Non-pigmented ciliary epithelial cell (primary cell): ENCODE measurements around the gene FBXL5.
"Not testable (repeated sequence)": the region's sequence is repeated elsewhere in the genome, so short reads cannot be mapped to it uniquely, and the experiment has no call there.

ENCODE experiments used
- DNase-seq: peaks from one replicate; pipeline ENCODE4 v3.0.0-alpha.2; 2010; ENCODE audit warnings: low read depth

FBXL5 gene

DNA sequence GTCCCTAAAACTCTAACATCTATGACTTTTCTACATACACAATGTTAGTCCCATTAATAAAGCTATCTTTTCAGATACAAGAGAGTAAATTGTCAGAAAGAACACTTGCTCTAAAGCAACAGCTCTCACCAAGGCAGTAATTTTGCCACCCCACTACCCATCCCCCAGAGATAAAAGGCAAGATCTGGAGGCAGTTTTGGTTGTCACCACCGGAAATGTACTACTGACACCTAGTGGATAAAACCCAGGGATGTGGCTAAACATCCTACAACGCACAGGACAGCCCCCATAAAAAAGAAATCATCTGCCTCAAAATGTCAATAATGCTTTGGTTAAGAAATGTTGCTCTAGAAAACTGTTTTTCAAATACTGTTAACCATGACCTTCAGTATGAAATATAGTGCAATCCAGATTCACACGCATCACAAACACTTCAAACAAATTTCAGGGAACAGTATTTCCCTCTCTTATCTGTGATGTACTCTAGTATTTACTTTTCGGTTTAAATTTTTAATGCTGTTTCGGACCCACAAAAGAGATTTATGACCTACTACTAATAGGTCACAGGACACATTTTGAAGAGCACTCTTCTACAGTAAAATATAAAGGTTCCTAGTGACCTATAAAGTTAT lies 5.1 kb downstream of the FBXL5 start:
- no peak for DNase-seq

DNA sequence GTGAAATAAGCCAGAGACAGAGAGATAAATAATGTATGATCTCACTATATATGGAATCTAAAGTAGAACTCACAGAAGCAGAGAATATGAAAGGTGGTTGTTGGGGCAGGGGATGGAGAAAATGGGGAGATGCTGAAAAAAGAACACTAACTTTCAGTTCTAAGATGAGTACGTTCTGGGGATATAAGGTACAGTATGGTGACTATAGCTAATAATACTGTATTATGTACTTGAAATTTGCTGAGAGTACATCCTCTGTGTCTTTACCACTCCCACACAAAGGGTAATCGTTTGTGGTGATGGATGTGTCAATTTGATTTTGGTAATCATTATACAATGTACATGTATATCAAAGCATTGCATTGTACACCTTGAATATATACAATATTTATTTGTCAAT lies 6.6 kb downstream of the FBXL5 start:
- DNase-seq, result no peak

DNA sequence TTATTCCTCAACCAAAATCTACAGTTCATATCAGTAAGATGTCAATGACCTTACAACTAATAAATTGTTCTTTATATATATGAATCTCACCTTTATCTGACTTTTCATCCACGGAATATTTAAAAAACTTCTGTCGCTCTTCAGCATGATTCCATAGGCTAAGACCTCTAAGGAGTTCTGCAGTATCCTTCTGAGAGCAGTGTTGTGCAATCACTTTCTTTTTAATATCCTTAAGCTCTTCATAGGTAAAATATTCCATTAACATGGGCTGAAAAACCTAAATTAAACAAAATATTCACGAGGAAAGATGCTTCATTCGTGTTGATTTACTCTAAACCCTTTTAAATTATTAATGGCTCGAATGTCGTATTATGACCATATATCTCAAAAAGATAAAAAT lies 16.7 kb downstream of the FBXL5 start:
- DNase-seq, result no peak

DNA sequence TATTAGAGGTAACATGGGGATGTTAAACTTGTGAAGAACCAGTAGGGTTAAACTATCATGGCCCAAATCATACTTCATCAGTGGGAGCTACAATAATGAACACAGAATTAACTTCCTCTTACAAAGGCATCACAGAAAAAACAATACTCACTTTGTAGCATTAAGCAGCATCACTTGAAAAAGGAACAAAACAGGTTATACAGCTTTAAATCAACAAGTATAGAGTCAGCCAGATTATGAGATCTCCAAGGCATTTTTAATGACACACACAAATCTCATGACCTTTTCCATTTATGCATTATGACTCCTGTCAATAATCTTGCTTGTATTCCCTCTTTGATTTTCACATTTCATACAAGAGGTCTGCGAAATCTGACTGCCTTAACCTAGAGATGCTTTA lies 18.3 kb downstream of the FBXL5 start:
- DNase-seq, result no peak

DNA sequence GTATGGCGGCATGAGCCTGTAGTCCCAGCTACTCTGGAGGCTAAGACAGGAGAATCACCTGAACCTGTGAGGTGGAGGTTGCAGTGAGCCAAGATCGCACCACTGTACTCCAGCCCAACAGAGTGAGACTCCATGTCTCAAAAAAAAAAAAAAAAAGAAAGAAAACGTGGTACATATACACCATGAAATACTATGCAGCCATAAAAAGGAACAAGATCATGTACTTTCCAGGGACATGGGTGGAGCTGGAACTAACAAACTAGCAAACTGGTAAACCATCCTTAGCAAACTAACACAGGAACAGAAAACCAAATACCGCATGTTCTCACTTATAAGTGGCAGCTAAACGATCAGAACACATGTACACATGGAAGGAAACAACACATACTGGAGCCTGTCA lies 37.8 kb downstream of the FBXL5 start:
- DNase-seq, result not testable (repeated sequence)

DNA sequence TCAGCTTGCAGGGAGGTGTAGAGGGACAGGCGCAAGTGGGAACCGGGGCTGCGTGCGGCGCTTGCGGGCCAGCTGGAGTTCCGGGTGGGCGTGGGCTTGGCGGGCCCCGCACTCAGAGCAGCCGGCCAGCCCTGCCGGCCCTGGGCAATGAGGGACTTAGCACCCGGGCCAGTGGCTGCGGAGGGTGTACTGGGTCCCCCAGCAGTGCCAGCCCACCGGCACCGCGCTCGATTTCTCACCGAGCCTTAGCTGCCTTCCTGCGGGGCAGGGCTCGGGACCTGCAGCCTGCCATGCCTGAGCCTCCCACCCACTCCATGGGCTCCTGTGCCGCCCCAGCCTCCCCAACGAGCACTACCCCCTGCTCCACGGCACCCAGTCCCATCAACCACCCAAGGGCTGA lies 40.3 kb downstream of the FBXL5 start:
- DNase-seq, result not testable (repeated sequence)

DNA sequence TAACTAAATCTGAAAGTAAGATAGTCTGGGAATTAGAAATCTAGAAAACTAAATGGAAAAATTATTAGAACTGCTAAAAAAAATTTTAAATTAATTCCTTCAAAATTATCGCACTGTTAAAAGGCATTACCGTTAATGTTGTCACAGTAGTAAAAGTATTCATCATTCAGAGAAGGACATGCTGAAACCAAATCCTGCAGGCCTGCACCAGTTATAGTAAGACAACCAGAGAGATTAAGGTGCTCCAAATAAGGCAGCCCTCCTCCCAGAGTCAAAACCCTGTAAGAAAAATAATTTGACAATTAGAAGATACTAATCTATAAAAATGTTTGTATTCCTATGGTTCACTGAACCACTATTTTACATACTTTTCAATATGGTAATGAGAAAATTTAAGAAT lies 43.0 kb downstream of the FBXL5 start:
- no peak for DNase-seq

DNA sequence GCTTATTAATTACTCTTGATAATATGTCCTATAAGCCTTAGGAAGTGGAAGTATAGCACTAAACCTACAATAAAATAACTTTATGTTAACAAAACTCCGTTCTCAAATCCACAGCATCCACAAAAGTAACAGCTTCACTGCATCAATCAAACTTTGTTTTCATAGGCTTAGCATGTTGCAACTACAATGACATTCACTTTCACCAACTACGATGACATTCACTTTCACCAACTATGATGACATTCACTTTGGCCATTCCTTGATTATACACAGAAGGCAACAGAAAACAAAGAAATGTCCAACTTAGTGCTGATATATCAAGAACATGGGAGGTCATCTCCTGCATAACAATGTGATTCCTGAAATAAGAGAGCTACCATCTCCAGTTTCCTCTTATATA lies 44.3 kb downstream of the FBXL5 start:
- no peak for DNase-seq

DNA sequence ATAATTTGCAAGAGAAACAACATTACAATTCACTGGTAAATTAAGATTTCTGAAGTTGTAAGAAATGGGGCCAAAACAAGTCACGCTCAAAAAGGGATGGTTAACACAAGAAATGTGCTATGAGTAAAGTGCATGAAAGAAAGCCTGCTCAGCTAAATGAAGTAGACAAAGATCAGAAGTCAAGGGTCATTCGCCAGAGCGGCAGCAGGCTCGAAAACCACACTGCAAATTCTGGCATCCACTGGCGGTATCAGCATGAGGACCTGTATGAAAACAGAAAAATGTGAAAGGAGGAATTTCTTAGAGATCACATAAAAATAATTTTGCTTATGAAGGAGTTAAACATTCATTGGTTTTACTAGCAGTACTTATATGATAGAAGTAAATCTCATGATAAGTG lies 49.6 kb downstream of the FBXL5 start:
- no peak for DNase-seq

DNA sequence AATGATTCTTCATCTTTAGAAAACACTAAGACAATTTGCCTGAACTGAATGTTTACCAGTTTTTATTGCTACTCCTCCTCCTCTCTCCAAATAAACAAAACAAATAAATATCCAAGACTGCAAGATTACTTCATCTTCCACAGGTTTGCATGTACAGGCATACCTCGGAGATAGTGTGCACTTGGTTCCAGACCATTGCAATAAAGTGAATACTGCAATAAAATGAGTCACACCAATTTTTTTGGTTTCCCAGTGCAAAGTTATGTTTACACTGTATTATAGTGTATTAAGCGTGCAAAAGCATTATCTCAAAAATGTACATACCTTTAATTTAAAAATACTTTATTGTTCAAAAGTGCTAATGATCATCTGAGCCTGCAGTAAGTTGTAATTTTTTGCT lies 53.3 kb downstream of the FBXL5 start:
- no peak for DNase-seq

DNA sequence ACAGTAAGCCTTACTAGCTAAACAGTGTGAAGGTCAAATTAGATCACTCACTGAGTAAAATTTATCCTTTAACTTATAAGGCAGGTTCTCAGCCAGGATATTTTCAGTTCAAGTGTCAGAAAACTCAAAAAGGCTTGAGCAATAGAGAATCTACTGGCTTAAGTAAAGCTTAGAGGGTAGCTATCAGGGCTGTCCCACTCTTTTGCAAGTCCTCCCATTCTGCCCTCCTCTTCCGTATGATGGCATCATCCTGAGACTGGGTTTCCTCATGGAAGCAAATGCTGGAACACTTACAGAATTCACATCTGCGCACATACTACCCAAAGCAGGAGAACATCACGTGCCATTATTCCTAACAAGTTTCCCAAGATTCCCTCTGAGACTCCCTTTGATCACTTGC lies 55.0 kb downstream of the FBXL5 start:
- DNase-seq, result no peak

DNA sequence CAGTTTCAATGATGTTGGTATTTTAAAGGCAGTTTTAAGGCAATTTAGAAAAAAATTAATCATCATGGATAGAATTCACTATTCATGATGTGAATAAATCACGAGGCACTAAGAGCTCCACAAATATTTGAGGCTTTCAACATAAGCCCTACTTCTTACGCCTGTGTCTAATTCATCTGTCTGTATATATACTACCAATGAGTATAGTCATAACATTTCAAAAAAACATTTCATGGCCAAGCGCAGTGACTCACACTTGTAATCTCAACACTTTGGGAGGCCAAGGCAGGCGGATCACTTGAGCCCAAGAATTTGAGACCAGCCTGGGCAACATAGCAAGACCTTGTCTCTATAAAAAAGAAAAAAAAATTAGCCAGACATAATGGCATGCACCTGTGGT lies 56.5 kb downstream of the FBXL5 start:
- peak; percentile 50 for DNase-seq

DNA sequence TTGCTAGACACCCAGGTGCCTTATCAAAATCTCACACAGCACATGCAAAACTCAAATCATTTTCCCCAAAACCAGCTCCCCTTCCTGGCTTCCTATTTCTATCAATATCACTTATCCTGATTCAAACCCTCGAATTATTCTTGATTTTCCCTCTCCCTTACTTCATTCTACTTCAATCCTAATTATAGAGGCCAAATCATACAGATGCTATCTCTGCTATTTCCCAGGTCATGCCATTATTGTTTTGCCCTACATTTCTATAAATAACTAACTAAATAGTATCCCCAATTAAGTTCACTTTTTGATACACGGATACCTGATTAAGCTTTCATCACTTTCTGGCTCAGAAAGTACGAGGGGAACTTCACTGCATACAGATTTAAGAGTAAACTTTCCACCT lies 62.4 kb downstream of the FBXL5 start:
- no peak for DNase-seq

DNA sequence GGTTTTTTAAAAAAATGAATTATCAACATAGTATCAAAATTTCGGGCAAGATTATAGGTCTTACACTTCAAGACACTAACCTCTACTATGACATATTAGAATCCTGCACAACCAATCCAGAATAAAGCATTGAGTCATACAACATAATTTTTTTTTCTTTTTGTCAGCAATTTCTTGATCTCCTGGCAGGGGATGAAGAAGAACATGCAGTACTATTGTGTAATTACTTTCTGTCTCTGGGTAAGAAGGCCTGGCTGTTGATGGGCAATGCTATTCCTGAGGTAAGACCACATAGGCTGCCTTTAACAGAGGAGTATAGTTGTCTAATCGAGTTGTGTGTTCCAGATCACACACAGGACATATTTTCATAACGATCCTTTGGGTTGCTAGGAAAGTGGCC lies 67.5 kb downstream of the FBXL5 start:
- no peak for DNase-seq

DNA sequence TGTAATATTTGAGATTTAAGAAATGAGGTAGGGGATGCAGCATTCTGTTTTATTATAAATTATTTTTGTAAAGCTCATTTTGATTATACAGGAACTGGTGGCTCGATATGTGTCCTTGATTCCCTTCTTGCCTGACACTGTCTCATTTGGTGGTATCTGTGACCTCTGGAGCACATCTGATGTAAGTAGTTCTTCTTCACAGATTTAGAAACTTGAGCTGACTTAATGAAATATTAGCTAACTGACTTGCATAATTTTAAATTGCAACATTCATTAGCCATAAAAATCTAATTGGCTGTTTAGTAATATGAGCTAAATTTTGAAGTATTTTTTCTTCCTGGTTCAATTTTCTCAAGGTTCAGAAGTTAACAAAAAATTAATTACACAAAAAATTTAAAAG lies 69.1 kb downstream of the FBXL5 start:
- DNase-seq, result no peak

DNA sequence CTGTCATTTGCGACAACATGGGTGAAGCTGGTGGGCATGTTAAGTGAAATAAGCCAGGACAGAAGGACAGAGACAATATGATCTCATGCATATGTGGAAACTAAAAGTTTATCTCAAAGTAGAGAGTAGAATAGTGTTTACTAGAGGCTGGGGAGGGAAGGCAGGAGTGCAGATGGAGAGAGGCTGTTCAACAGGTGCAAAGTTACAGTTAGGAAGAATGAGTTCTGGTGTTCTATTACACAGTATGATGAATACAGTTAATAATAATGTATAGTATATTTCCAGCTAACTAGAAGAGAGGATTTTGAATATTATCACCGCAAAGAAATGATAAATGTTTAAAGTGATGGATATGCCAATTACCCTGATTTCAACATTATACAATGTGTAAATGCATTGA lies 69.8 kb downstream of the FBXL5 start:
- no peak for DNase-seq

DNA sequence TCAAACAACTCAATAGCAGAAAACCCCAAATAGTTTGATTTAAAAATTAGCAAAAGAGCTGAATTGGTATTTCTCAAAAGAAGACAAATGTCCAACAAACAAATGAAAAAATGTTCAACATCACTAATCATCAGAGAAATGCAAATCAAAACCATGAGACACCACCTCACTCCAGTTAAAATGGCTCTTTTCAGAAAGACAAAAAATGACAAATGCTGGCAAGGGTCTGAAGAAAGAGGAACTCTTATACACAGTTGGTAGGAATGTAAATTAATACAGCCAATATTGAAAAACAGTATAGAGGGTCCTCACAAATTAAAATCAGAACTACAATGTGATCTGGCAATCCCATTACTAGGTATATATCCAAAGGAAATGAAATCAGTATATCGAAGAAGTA lies 70.4 kb downstream of the FBXL5 start:
- DNase-seq, result no peak

DNA sequence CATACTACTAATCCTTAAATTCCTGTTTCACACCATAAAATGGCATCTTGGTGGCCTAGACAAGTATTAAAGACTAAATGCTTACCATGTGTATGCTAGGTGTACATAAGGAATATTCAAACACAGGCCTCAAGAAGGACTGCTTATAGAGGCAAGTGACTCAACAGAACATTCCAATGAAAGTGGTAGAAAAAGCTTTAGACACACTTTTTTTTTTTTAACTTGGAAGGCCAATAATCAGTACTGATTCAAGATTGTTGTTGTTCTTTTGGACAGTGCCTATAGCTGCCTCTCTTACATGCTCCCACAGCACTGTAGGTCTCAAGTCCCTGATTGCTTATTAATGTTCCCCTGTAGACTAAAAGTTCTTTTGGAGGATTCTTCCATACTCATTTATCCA lies 77.6 kb downstream of the FBXL5 start:
- peak; percentile 35 for DNase-seq

DNA sequence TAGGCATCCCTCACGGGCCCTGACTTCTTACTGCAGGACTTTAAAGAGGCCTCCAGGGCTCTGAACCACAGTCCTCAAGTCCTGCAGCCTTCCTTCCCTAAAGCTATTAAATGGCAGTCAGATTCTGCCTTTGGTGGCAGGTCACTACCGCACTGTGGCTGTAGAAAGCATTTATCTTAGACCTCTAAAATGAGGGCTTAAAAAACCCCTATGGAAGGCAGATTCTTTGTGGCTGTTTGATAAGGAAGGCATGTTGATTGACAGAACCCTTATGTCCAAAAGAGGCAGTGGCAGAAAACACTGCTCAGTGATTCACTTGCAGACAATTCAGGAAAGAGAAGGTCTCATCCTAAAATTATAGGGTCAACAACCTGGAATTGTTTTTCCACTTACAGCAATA lies 79.2 kb downstream of the FBXL5 start:
- no peak for DNase-seq

DNA sequence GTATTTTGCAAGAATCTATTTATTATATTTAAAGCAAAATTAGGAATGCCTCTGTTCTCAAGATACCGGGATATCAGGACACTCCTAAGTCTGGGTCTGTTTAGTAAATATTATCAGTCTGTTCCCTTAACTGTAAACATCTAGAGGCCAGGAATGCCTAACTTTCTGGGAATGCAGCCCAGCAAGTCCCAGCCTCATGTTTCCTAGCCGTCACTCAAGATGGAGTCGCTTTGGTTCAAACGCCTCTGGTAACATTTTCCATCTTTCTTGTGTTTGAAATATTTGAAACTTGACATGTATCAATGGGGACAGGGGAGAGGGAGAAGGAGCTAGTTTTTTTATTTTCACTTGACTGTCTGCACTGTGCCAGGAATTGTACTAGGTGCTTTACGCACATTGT lies 85.4 kb downstream of the FBXL5 start:
- DNase-seq, result no peak

DNA sequence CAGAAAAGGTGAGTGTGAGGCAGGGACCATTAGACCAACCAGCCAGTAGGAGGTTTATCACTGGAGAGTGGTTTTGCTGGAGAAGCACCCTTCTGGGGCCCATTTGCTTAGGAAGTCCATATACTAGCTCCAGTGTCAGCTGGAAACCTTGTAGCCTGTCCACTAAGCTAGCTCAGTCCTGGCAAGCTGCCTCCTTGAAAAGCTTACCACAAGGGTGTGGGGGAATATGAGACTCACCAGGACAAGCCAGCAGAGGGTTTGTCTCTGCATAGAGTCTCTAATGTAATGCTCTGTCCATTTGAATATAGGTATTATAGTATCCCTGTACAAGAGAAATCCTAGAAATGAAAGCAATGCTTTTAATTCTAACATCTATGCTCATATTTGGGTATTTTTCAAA lies 86.3 kb downstream of the FBXL5 start:
- DNase-seq, result no peak

DNA sequence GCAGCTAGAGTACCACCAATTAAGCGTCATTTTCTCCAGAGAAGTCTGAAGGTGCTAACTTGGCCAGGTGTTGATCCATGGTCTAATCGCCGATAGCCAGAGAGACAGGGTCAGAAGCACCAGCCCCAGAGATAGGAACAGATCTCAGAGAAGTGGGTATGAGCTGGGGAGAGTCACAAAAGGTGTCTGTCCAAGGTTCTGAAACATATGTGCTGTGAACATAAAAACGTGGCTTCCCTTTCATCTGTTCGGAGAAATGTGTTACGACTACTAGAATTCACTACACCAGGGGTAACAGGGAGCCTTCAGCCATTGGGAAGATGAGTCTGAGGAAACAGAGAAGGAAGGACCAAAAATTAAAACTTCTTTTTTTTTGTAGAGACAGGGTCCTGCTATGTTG lies 91.3 kb downstream of the FBXL5 start:
- DNase-seq, result no peak

DNA sequence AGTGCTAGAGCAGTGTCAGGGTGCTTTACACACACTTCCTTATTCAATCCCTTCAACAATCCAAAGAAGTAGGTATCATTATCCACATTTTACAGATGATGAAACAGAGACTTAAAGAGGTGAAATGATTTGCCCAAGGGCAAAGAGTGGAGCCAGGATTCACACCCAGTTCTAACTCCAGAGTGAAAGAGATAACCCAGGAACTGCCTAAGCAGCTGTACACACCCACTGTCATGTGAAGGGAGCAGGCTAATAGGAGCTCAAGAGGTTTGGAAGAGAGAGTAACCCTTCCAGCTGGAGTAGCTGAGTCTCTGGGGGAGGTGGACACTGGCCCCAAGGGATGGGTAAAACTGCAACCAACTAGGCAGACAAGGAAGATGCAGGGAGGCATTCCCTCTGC lies 92.5 kb downstream of the FBXL5 start:
- no peak for DNase-seq

DNA sequence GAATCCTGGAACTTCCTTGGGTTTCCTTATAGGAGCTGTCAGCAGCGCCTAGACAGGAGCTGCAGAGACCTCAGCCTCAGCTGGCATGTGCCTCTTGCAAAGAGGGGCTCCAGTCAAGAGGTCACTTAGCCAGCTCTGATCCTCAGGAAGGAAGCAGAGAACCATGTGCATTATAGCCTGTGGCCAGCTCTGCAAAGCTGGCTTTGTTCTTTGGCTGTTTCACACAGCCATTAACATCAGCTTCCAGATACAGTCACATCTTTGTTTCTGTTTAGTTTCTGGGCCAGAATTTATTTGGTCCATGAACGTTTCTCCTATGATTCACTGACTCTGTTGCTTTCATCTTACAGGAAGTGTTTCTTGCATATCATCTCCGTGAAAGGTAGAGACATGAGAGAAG lies 93.0 kb downstream of the FBXL5 start:
- no peak for DNase-seq

DNA sequence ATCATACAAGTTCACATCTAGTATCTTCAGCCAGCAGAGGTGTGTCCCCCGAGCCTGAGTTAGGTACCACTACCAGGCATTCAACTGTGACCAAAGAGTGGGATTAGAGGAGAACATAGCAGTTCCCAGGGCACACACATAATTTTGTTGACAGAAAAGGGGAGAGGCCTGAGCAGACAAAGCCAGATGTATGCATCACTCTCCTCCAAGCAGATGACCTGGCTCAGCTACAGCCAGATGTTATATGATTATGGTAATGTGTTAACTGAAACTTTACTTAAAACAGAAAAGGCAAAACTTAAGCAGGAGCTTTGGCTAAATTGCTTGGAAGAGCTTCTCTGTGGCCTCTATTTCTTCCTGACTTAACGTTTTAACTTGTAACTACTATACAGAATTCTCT lies 96.6 kb downstream of the FBXL5 start:
- no peak for DNase-seq
